ENCODE measurements around the gene CRYAB. TPM values are rescaled to one million over a fixed set of nuclear protein-coding genes. Genes with fewer than 3 reads are reported as not detected.

Gene CRYAB
- total and polyA plus RNA-seq, 2 of the 4 experiments (the other 2 are of a cell fraction), result 6.5 to 19.5 TPM

DNA sequence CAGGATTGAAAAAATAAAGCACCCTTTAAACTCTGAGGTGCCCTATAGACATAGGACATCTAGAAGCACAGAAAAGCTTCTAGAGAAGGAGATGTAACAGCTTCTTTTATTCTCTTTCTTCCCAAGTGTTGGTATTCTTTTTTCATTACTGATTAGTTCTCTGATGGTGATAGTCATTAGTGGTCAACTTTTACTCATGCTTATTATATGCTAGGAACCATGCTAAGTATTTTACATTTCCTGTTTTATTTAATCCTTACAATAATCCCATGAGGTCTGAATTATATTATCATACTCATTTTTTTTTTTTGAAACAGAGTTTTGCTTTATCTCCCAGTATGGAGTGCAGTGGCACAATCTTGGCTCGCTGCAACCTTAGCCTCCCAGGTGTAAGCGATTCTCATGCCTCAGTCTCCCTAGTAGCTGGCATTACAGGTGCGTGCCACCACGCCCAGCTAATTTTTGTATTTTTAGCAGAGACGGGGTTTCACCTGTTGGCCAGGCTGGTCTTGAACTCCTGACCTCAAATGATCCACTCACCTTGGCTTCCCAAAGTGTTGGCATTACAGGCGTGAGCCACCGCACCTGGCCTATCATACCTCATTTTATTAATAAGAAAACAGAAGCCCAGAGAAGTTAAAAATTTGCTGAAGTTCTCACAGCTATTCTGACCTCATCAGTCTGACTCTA is 10.1 kb upstream of the CRYAB start:
- ChIA-PET CTCF (no interaction called here), POLR2A (ENCODE audit: unreplicated experiment) (no interaction called here)
- Histone ChIP-seq H2BK5ac (ENCODE audit: low read depth, low read length, poor library complexity, severe bottlenecking) (peak overlapping the region; percentile 35), H2AFZ (replicated peaks; ENCODE audit: low read length, poor library complexity) (no peak overlapping the region), H3K9ac (ENCODE audit: low read depth, low read length) (no peak overlapping the region), H2BK120ac (ENCODE audit: low read depth, low read length) (peak overlapping the region; percentile 47; the same call in 1 of the 2 replicates), H3K23ac (ENCODE audit: low read depth, low read length) (no peak overlapping the region), H3K56ac (ENCODE audit: extremely low read depth, insufficient read depth, low read length) (no peak overlapping the region), H3K36me3 (ENCODE audit: control insufficient read depth, insufficient read depth, low read length) (no peaks in the 10 kb centered on the region), H3K79me1 (ENCODE audit: low read depth in 1 of 2, low read length in 2 of 2) (peaks cover 0 to 8% of the 10 kb centered on the region in 2 experiments; a peak in 2 of 4 replicates), H3K27ac (ENCODE audit: insufficient read depth, low read length) (no peak overlapping the region), H3K4me2 (ENCODE audit: low read depth, low read length) (no peak overlapping the region), H3K4me3 (ENCODE audit: insufficient read depth, low read depth, low read length) (no peak overlapping the region), H3K4ac (ENCODE audit: low read depth, low read length) (no peak overlapping the region), H3K27me3 (ENCODE audit: control insufficient read depth, insufficient read depth, low read length) (no peaks in the 10 kb centered on the region), H2AK5ac (ENCODE audit: low read depth, low read length) (no peak overlapping the region), H2BK20ac (ENCODE audit: low read depth, low read length) (no peak overlapping the region; the same call in 1 of the 2 replicates), H3K9me3 (ENCODE audit: control insufficient read depth, insufficient read depth, low read length) (no peaks in the 10 kb centered on the region), H2AK9ac (replicated peaks; ENCODE audit: low read depth, low read length, poor library complexity) (no peak overlapping the region), H3K14ac (replicated peaks; ENCODE audit: low read depth, low read length) (no peak overlapping the region), H3K9me1 (ENCODE audit: insufficient read depth, low read length) (peaks cover 21% of the 10 kb centered on the region), H3K18ac (ENCODE audit: low read depth, low read length) (no peak overlapping the region), H4K91ac (ENCODE audit: insufficient read depth, low read depth, low read length) (no peak overlapping the region), H4K5ac (ENCODE audit: low read depth, low read length) (no peak overlapping the region), H4K20me1 (ENCODE audit: insufficient read depth, low read length) (no peaks in the 10 kb centered on the region), H3K4me1 (ENCODE audit: control insufficient read depth, insufficient read depth, low read length) (peaks cover 17% of the 10 kb centered on the region), H2BK15ac (ENCODE audit: low read depth, low read length) (peak overlapping the region; percentile 47; the same call in 1 of the 3 replicates), H4K8ac (ENCODE audit: low read depth in 2 of 2, low read length in 2 of 2) (no peak overlapping the region)
- WGBS, 2 experiments (ENCODE audit: extremely low coverage in 2 of 2, insufficient read length in 1 of 2), result 100% methylated on average over 2 of the region's 7 CpGs; no CpG with 5 or more reads in 1 of the 2 experiments
- TF ChIP-seq, protein P1, sequence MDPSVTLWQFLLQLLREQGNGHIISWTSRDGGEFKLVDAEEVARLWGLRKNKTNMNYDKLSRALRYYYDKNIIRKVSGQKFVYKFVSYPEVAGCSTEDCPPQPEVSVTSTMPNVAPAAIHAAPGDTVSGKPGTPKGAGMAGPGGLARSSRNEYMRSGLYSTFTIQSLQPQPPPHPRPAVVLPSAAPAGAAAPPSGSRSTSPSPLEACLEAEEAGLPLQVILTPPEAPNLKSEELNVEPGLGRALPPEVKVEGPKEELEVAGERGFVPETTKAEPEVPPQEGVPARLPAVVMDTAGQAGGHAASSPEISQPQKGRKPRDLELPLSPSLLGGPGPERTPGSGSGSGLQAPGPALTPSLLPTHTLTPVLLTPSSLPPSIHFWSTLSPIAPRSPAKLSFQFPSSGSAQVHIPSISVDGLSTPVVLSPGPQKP (IDR thresholded peaks at IDR 0.05; ENCODE audit: borderline replicate concordance, low read depth, low read length), result no peak
- TF ChIP-seq POLR2A (IDR thresholded peaks at IDR 0.05; ENCODE audit: low read depth, low read length), result no peak
- no peak for TF ChIP-seq RFX5 (IDR thresholded peaks at IDR 0.05; ENCODE audit: low read depth, low read length)
- no peak for TF ChIP-seq CTCF (conservative IDR thresholded peaks at IDR 0.05; ENCODE audit: low read depth, low read length)
- TF ChIP-seq FOS (IDR thresholded peaks at IDR 0.05; ENCODE audit: low read depth, low read length), result no peak
- TF ChIP-seq MXI1 (IDR thresholded peaks at IDR 0.05; ENCODE audit: borderline replicate concordance, low read depth, low read length), result no peak
- TF ChIP-seq MAFK (IDR thresholded peaks at IDR 0.05; ENCODE audit: low read depth, low read length), result no peak
- no peak for TF ChIP-seq SMC3 (IDR thresholded peaks at IDR 0.05; ENCODE audit: low read depth, low read length)
- TF ChIP-seq RCOR1 (IDR thresholded peaks at IDR 0.05; ENCODE audit: insufficient replicate concordance, low read length), result no peak
- TF ChIP-seq NFE2L2 (IDR thresholded peaks at IDR 0.05; ENCODE audit: low read depth, low read length), result no peak
- TF ChIP-seq CEBPB (IDR thresholded peaks at IDR 0.05; ENCODE audit: low read depth, low read length), result no peak
- TF ChIP-seq CHD1 (IDR thresholded peaks at IDR 0.05; ENCODE audit: low read depth, low read length), result no peak
- TF ChIP-seq BHLHE40 (IDR thresholded peaks at IDR 0.05; ENCODE audit: low read depth, low read length), result no peak
- TF ChIP-seq RAD21 (IDR thresholded peaks at IDR 0.05; ENCODE audit: low read length), result no peak
- TF ChIP-seq MAZ (IDR thresholded peaks at IDR 0.05; ENCODE audit: borderline replicate concordance, low read depth, low read length), result no peak
- TF ChIP-seq, protein P2, sequence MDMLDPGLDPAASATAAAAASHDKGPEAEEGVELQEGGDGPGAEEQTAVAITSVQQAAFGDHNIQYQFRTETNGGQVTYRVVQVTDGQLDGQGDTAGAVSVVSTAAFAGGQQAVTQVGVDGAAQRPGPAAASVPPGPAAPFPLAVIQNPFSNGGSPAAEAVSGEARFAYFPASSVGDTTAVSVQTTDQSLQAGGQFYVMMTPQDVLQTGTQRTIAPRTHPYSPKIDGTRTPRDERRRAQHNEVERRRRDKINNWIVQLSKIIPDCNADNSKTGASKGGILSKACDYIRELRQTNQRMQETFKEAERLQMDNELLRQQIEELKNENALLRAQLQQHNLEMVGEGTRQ (IDR thresholded peaks at IDR 0.05; ENCODE audit: low read depth, low read length), result no peak
- dilution Hi-C loops (cut with HindIII; ENCODE audit: low sequenced_read_pairs, unreplicated experiment) (no loop called here), in situ Hi-C loops (cut with MboI; ENCODE audit: low sequenced_read_pairs) (loop anchor here (5.0 kb wide), 1 partner anchor 39 kb away; no protein-coding TSS in a partner anchor), intact Hi-C loops (cut with micrococcal nuclease) (no loop called here)
- no TSS peak for BruUV-seq (replicated peaks)
- DNase-seq, result no peak
- ATAC-seq (ENCODE audit: low read depth), result no peak
